ENCODE results near the gene TBKBP1.

TBKBP1 gene

DNA sequence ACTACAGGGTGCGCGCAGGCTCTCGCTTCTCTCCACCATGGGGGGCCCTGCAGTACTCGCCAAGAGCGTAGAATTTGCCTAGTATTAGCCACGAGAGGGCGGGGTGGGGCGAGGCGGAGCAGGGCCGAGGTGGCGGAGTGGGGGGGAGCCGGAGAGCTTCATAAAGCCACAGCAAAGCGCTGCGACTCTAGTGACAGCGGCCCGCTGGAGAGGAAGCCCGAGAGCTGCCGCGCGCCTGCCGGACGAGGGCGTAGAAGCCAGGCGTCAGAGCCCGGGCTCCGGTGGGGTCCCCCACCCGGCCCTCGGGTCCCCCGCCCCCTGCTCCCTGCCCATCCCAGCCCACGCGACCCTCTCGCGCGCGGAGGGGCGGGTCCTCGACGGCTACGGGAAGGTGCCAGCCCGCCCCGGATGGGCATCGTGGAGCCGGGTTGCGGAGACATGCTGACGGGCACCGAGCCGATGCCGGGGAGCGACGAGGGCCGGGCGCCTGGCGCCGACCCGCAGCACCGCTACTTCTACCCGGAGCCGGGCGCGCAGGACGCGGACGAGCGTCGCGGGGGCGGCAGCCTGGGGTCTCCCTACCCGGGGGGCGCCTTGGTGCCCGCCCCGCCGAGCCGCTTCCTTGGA is 39.2 kb downstream of the TBKBP1 start, which contains the start of gene TBX21:
TBX21 (plus strand) TSS at position 190 of the 627 bp plus-strand sequence; CDS start at position 409, 219 bp downstream.
- peak; percentile 88 for DNase-seq (ENCODE audit: low read depth)
- H3K4me3 ChIP-seq (ENCODE audit: low read depth, low read length) = no peak within 1 kb of the TSS
- TF ChIP-seq MYC (IDR thresholded peaks at IDR 0.05; ENCODE audit: low read depth, low read length) (no peak), POLR2A (IDR thresholded peaks at IDR 0.05; ENCODE audit: extremely low read depth, insufficient read length) (no peak)
- TF ChIP-seq, protein P1, sequence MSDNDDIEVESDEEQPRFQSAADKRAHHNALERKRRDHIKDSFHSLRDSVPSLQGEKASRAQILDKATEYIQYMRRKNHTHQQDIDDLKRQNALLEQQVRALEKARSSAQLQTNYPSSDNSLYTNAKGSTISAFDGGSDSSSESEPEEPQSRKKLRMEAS (IDR thresholded peaks at IDR 0.05; ENCODE audit: low read depth, low read length) = no peak
- TF ChIP-seq, protein P2, sequence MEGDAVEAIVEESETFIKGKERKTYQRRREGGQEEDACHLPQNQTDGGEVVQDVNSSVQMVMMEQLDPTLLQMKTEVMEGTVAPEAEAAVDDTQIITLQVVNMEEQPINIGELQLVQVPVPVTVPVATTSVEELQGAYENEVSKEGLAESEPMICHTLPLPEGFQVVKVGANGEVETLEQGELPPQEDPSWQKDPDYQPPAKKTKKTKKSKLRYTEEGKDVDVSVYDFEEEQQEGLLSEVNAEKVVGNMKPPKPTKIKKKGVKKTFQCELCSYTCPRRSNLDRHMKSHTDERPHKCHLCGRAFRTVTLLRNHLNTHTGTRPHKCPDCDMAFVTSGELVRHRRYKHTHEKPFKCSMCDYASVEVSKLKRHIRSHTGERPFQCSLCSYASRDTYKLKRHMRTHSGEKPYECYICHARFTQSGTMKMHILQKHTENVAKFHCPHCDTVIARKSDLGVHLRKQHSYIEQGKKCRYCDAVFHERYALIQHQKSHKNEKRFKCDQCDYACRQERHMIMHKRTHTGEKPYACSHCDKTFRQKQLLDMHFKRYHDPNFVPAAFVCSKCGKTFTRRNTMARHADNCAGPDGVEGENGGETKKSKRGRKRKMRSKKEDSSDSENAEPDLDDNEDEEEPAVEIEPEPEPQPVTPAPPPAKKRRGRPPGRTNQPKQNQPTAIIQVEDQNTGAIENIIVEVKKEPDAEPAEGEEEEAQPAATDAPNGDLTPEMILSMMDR (IDR thresholded peaks at IDR 0.05; ENCODE audit: low read depth, low read length) = peak; percentile 26

DNA sequence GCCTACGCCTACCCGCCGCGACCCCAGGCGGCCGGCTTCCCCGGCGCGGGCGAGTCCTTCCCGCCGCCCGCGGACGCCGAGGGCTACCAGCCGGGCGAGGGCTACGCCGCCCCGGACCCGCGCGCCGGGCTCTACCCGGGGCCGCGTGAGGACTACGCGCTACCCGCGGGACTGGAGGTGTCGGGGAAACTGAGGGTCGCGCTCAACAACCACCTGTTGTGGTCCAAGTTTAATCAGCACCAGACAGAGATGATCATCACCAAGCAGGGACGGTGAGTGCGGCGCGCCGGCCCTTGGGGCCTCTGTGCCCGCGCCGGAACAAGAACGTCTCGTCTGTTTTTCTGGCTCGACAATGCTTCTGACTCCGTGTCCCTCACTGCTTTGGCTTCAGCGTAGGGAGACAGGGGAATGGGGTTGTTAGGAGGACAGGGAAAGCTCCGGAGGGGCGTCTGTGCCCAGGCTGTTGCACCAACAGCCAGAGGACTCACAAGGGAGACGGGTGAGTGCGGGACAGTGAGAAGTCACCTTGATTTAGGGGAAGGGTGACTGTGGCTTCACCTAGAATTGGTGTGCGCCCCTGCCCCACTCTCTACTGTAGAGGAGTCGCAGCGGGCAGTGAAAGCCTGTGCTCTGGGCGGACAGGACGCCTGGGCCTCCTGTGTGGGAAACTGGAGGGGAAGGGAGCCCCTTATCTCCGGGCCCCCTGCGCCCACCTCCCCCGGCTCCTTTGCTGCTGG is 39.9 kb downstream of the TBKBP1 start:
- DNase-seq (ENCODE audit: low read depth) = peak; percentile 9
- TF ChIP-seq, protein P2 (IDR thresholded peaks at IDR 0.05; ENCODE audit: low read depth, low read length) = no peak
- TF ChIP-seq MYC (IDR thresholded peaks at IDR 0.05; ENCODE audit: low read depth, low read length) (no peak), POLR2A (IDR thresholded peaks at IDR 0.05; ENCODE audit: extremely low read depth, insufficient read length) (no peak)
- TF ChIP-seq, protein P1 (IDR thresholded peaks at IDR 0.05; ENCODE audit: low read depth, low read length) = no peak
- H3K4me3 ChIP-seq (ENCODE audit: low read depth, low read length) = no peak overlapping the region

DNA sequence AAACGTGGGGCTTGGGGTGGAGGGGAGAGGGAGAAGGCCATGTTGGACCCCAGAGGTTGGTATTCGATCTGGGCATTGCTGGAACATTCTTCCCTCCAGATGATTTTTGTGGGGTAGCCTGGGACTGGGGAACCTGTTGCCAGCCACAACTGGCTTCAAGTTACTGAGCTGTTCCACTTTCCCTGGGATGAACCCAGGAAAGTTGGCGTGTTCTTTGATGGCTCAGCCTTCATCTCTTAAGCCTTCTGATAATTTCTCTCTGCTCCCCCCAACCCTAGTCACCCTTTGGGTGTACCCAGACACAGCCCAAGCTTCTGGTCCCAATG is 41.1 kb downstream of the TBKBP1 start:
- H3K4me3 ChIP-seq (ENCODE audit: low read depth, low read length) = no peak overlapping the region
- TF ChIP-seq POLR2A (IDR thresholded peaks at IDR 0.05; ENCODE audit: extremely low read depth, insufficient read length) = no peak
- TF ChIP-seq, protein P2 (IDR thresholded peaks at IDR 0.05; ENCODE audit: low read depth, low read length) = no peak
- TF ChIP-seq, protein P1 (IDR thresholded peaks at IDR 0.05; ENCODE audit: low read depth, low read length) = no peak
- no peak for TF ChIP-seq MYC (IDR thresholded peaks at IDR 0.05; ENCODE audit: low read depth, low read length)
- no peak for DNase-seq (ENCODE audit: low read depth)

DNA sequence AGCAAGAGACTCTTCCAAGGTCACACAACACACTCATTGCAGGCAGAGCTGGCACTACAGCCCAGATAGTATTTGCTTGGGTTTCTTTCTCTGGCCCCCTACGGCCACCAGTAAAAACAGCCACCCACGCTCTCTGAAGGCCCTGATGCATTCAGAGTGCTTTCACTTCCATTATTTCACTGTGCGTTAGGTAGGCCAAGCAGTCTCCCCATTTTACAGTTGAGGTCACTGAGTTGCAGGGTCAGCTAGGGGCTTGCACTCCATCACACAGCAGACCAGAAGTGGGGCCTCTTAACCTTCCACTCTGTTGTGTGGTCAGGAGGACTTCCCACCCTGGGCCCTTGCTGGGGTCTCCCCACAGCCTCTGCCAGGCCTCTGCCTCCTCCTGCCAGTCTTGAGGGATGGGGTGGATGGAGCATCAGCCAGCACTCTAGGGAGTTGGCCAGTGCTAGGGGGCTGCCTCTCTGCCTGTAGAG is 41.6 kb downstream of the TBKBP1 start:
- TF ChIP-seq POLR2A (IDR thresholded peaks at IDR 0.05; ENCODE audit: extremely low read depth, insufficient read length) (no peak), MYC (IDR thresholded peaks at IDR 0.05; ENCODE audit: low read depth, low read length) (no peak)
- TF ChIP-seq, protein P2 (IDR thresholded peaks at IDR 0.05; ENCODE audit: low read depth, low read length) = no peak
- TF ChIP-seq, protein P1 (IDR thresholded peaks at IDR 0.05; ENCODE audit: low read depth, low read length) = no peak
- no peak overlapping the region for H3K4me3 ChIP-seq (ENCODE audit: low read depth, low read length)
- DNase-seq (ENCODE audit: low read depth) = no peak

DNA sequence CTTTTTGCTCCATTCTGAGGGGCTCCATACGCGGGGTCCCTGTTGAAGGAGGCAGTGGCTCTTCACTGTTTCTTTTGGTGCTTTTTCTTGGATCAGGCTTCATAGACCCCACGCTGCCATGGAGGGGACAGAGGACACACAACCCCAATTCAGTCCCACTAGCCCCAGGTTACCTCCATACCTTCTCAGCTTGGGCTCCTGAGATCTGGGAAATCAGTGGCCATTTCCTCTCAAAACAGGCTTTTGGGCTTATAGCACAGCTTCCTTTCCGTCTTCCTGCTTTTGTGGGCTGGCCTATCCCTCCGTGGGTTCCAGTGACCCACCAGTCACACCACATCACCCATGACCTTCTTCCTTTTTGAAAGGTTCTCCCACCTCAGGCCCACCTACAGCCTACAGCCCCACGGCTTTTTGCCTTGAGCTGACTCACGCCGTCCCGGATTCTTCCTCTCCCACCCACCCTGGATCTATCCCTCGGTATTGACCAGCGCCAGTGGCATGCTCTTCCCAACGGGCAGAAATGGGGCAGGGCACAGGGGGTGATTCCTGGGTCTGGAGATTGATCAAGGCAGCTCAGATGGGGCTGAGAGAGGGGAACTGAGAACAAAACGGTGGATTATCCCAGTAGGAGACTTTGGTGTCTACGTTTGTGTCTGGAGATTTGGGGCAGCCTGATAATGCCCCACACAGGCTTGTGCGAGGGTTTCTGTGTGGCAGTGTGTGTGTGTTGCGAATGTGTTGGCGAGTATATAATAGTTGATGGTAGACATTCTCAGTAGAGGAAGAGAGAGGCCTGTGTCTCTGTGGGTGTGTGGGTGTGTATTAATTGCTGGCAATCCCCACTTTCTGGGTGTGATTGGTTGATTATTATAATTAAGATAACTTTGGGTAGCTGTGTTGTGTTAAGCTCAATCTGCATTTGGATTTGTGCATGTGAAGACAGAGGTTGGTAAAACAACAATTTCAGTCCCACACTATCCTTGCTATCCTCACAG is 42.8 kb downstream of the TBKBP1 start:
- TF ChIP-seq POLR2A (IDR thresholded peaks at IDR 0.05; ENCODE audit: extremely low read depth, insufficient read length) (no peak), MYC (IDR thresholded peaks at IDR 0.05; ENCODE audit: low read depth, low read length) (no peak)
- TF ChIP-seq, protein P2 (IDR thresholded peaks at IDR 0.05; ENCODE audit: low read depth, low read length) = no peak
- TF ChIP-seq, protein P1 (IDR thresholded peaks at IDR 0.05; ENCODE audit: low read depth, low read length) = no peak
- DNase-seq (ENCODE audit: low read depth) = no peak
- no peak overlapping the region for H3K4me3 ChIP-seq (ENCODE audit: low read depth, low read length)

All from NB4 (cell line).